NT2/D1 (cell line): ENCODE measurements around the gene PLPPR2.

ENCODE experiments used
- YY1 ChIP-seq: IDR thresholded peaks from 2 replicates; pipeline ENCODE4 v1.6.1; 2011; ENCODE audit not compliant: insufficient read length, insufficient read depth
- ZNF274 ChIP-seq: IDR thresholded peaks from 2 replicates; pipeline ENCODE4 v1.6.1; 2011; ENCODE audit warnings: mild to moderate bottlenecking, low read depth, low read length

GRCh38 chr19:11382898-11383705, 27.9 kb downstream of the PLPPR2 start:
- TF ChIP-seq ZNF274: no peak
- TF ChIP-seq YY1: no peak
